GM12878 (cell line): ENCODE measurements around the gene CDKN1C. TPM values are rescaled to one million over a fixed set of nuclear protein-coding genes. Genes with fewer than 3 reads are reported as not detected.

ENCODE experiments used
- ATAC-seq: fragments of 200-7000 bp; cut with Tn5 transposase; 3 replicates; pipeline ENCODE4 v1.9.1; 2020; ENCODE audit warnings: mild to moderate bottlenecking, moderate library complexity
- BruUV-seq: library from RNA; stranded (reverse); fragments of 400-500 nt; replicated peaks from 2 replicates; lab custom pipeline; 2021; lab: Mats Ljungman, UMichigan
- CTCF ChIA-PET: fragments of 300-600 bp; sonication (Branson Sonifier 250); formaldehyde crosslinking; extraction: SDS; loops from one replicate; lab custom pipeline; 2021; ENCODE audit warnings: inconsistent platforms; lab: Yijun Ruan, JAX
- POLR2A ChIA-PET: fragments of 350-600 bp; formaldehyde crosslinking; extraction: SDS; loops from one replicate; lab custom pipeline; 2021; ENCODE audit warnings: inconsistent platforms; lab: Charles Lee
- RAD21 ChIA-PET: fragments of 300-600 bp; sonication (Branson Sonifier 250); formaldehyde crosslinking; loops from one replicate; lab custom pipeline; 2023; ENCODE audit warnings: antibody characterized with exemption; ENCODE audit not compliant: unreplicated experiment; lab: Charles Lee
- SMC1A ChIA-PET: fragments of 300-600 bp; sonication (Branson Sonifier 250); formaldehyde crosslinking; loops from one replicate; lab custom pipeline; 2023; ENCODE audit not compliant: unreplicated experiment, uncharacterized antibody; lab: Charles Lee
- DNase-seq: peaks from one replicate; pipeline ENCODE4 v3.0.0-alpha.2; 2011; ENCODE audit warnings: low read depth, low spot score
- FAIRE-seq: peaks from 3 replicates; lab custom pipeline; 2011; peaks lifted over from hg19 to GRCh38; lab: Jason Lieb, UNC
- H2AFZ ChIP-seq: 2 replicates; pipeline ENCODE4 v1.6.0; 2011; ENCODE audit warnings: low read depth, low read length, control low read depth; ENCODE audit not compliant: control insufficient read depth
- H3K27ac ChIP-seq: 2 replicates; pipeline ENCODE4 v1.5.1; 2011; ENCODE audit warnings: control low read depth; ENCODE audit not compliant: control insufficient read depth, insufficient read depth
- H3K27me3 ChIP-seq, 2 experiments: replicated peaks in 1 of 2; 2 replicates each; pipeline versions ENCODE4 v1.6.0 to v1.6.1; 2011; ENCODE audit warnings: low read length in 1 of 2; ENCODE audit not compliant: control insufficient read depth in 2 of 2, insufficient read depth in 2 of 2
- H3K36me3 ChIP-seq, 2 experiments: 2 replicates each; pipeline ENCODE4 v1.5.1; 2011; ENCODE audit warnings: low read length in 1 of 2; ENCODE audit not compliant: control insufficient read depth in 2 of 2, insufficient read depth in 2 of 2
- H3K4me1 ChIP-seq: 2 replicates; pipeline ENCODE4 v1.6.1; 2011; ENCODE audit warnings: mild to moderate bottlenecking, low read length, moderate library complexity, mixed read lengths; ENCODE audit not compliant: control insufficient read depth, insufficient read depth
- H3K4me2 ChIP-seq: 2 replicates; pipeline ENCODE4 v1.6.0; 2011; ENCODE audit warnings: control low read depth; ENCODE audit not compliant: control insufficient read depth, insufficient read depth
- H3K4me3 ChIP-seq: fragments of 200-600 bp; sonication (generic); 2 replicates; pipeline ENCODE4 v1.5.1; 2016
- H3K79me2 ChIP-seq: 2 replicates; pipeline ENCODE4 v1.6.0; 2011; ENCODE audit warnings: low read length; ENCODE audit not compliant: control insufficient read depth, insufficient read depth
- H3K9ac ChIP-seq: 2 replicates; pipeline ENCODE4 v1.8.0; 2011; ENCODE audit warnings: low read length, control low read depth, mixed read lengths; ENCODE audit not compliant: control insufficient read depth, insufficient read depth
- H3K9me3 ChIP-seq: replicated peaks from 3 replicates; pipeline ENCODE4 v1.5.1; 2011; ENCODE audit warnings: mild to moderate bottlenecking, low read length; ENCODE audit not compliant: control insufficient read depth, insufficient read depth
- H4K20me1 ChIP-seq: 2 replicates; pipeline ENCODE4 v1.6.0; 2011; ENCODE audit not compliant: control insufficient read depth, insufficient read depth
- BACH1 ChIP-seq: fragments of 450-650 bp; IDR thresholded peaks from 2 replicates; pipeline ENCODE4 v1.6.1; 2017; ENCODE audit warnings: mild to moderate bottlenecking, borderline replicate concordance
- BCL11A ChIP-seq: IDR thresholded peaks from 2 replicates; pipeline ENCODE4 v1.6.1; 2011; ENCODE audit warnings: low read depth, low read length
- CHD1 ChIP-seq: IDR thresholded peaks from 2 replicates; pipeline ENCODE4 v1.6.1; 2012; ENCODE audit warnings: low read depth, low read length, improper control_type of control experiment
- DPF2 ChIP-seq: fragments of 450-650 bp; IDR thresholded peaks from 2 replicates; pipeline ENCODE4 v1.6.1; 2017; ENCODE audit warnings: mild to moderate bottlenecking
- E4F1 ChIP-seq: fragments of 450-650 bp; IDR thresholded peaks from 2 replicates; pipeline ENCODE4 v1.6.1; 2018; ENCODE audit warnings: borderline replicate concordance, mild to moderate bottlenecking; ENCODE audit not compliant: partially characterized antibody
- KAT2A ChIP-seq: conservative IDR thresholded peaks from 2 replicates; pipeline ENCODE4 v1.6.1; 2011; ENCODE audit warnings: low read depth, low read length; ENCODE audit not compliant: control insufficient read depth
- LARP7 ChIP-seq: fragments of 450-650 bp; IDR thresholded peaks from 2 replicates; pipeline ENCODE4 v1.6.1; 2017; ENCODE audit warnings: mild to moderate bottlenecking
- RBBP5 ChIP-seq: fragments of 200-600 bp; sonication (generic); conservative IDR thresholded peaks from 2 replicates; pipeline ENCODE4 v1.6.1; 2016
- SMAD1 ChIP-seq: fragments of 450-650 bp; IDR thresholded peaks from 2 replicates; pipeline ENCODE4 v1.6.1; 2018; ENCODE audit warnings: mild to moderate bottlenecking, low read depth; ENCODE audit not compliant: partially characterized antibody
- TCF7 ChIP-seq: IDR thresholded peaks from 2 replicates; pipeline ENCODE4 v1.6.1; 2014; ENCODE audit warnings: antibody characterized with exemption, borderline replicate concordance
- ZNF217 ChIP-seq: fragments of 450-650 bp; IDR thresholded peaks from 2 replicates; pipeline ENCODE4 v1.6.1; 2017; ENCODE audit warnings: antibody characterized with exemption, mild to moderate bottlenecking
- ZNF274 ChIP-seq: IDR thresholded peaks from one replicate; pipeline ENCODE4 v1.8.0; 2011; ENCODE audit not compliant: insufficient read length, insufficient read depth
- ZNF592 ChIP-seq: fragments of 450-650 bp; IDR thresholded peaks from 2 replicates; pipeline ENCODE4 v1.6.1; 2017; ENCODE audit warnings: mild to moderate bottlenecking, moderate library complexity
- WGBS: methylation state at CpG from one replicate; pipeline ENCODE4 v1.1.6; 2016; ENCODE audit warnings: low lambda C conversion rate; ENCODE audit not compliant: insufficient replicate concordance, insufficient coverage; ENCODE audit errors: missing lambda C conversion rate; 5-methylcytosine and 5-hydroxymethylcytosine counted together
- in situ Hi-C: fragments of 300-500 bp; cut with MboI; formaldehyde crosslinking; loops from 9 replicates; pipeline ENCODE4 v1.14.3; 2018; ENCODE audit warnings: mixed read lengths
- intact Hi-C: fragments of 100-400 bp; cut with micrococcal nuclease; formaldehyde crosslinking; loops from one replicate; pipeline ENCODE4 v1.14.2; 2022; ENCODE audit not compliant: unreplicated experiment
- polyA plus RNA-seq, 11 experiments: library from polyadenylated mRNA; depleted of rRNA in 4 of 11; unstranded in 6 of 11; stranded (reverse) in 5 of 11; fragments of >200 nt; fragmentation: Nextera tagmentation in 4 of 11; fragmentation: Illumina TruSeq in 1 of 11; extraction: Ambion mirVana in 4 of 11; extraction: Trizol in 1 of 11; gene quantifications; 1 replicate in 1 of 11; 2 replicates in 10 of 11; pipeline versions ENCODE4 v1.2.1 to v1.2.3, GENCODE V29; 2011 to 2016; ENCODE audit warnings: inconsistent platforms in 2 of 11, missing spikeins in 2 of 11, low read depth in 1 of 11
- total RNA-seq, 4 experiments: library from RNA; depleted of rRNA in 3 of 4; stranded (reverse); fragments of >200 nt in 3 of 4; fragmentation: Illumina TruSeq in 1 of 4; extraction: Trizol in 1 of 4; gene quantifications; 2 replicates each; pipeline versions ENCODE4 v1.2.1 to v1.2.3, GENCODE V29; 2013 to 2021
- TF ChIP-seq, protein P1 (sequence below): fragments of 450-650 bp; IDR thresholded peaks from 2 replicates; pipeline ENCODE4 v1.6.1; 2017; ENCODE audit warnings: mild to moderate bottlenecking, low read depth, inconsistent platforms; ENCODE audit not compliant: poor library complexity, severe bottlenecking

The CDKN1C gene
- total and polyA plus RNA-seq, 10 of the 15 experiments (the other 5 are each of a cell fraction or from before 2014, with no cell fraction given): 0.05 to 0.21 (median 0.14) TPM; not detected in 7

DNA sequence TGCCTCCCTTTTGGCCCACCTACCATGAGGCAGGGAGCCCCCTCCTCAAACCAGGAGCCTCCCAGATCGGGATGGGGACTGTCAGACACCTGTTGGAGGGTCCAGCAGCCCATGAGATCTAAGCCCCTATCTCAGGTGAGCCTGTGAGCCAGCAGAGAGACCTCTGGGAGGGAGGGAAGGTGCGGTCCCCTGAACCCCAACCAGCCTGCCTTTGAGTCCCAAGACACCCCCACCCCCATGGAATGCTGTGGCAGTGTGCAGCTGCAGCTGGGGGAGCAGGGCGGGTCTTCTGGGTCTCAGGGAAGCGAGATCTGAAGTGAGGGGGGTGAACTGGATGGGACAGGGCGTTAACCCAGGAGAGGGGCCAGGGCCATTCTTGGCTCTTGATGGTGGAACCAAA lies 1.4 kb upstream of the CDKN1C start:
- TF ChIP-seq ZNF592 (no peak), SMAD1 (no peak), CHD1 (no peak), LARP7 (no peak), DPF2 (no peak), E4F1 (no peak), BACH1 (no peak), TCF7 (no peak), KAT2A (no peak), BCL11A (no peak), ZNF274 (no peak), RBBP5 (no peak), ZNF217 (no peak)
- TF ChIP-seq, protein P1, sequence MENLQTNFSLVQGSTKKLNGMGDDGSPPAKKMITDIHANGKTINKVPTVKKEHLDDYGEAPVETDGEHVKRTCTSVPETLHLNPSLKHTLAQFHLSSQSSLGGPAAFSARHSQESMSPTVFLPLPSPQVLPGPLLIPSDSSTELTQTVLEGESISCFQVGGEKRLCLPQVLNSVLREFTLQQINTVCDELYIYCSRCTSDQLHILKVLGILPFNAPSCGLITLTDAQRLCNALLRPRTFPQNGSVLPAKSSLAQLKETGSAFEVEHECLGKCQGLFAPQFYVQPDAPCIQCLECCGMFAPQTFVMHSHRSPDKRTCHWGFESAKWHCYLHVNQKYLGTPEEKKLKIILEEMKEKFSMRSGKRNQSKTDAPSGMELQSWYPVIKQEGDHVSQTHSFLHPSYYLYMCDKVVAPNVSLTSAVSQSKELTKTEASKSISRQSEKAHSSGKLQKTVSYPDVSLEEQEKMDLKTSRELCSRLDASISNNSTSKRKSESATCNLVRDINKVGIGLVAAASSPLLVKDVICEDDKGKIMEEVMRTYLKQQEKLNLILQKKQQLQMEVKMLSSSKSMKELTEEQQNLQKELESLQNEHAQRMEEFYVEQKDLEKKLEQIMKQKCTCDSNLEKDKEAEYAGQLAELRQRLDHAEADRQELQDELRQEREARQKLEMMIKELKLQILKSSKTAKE: no peak
- TF ChIP-seq, all 136 proteins: peak for 0
- CTCF ChIA-PET: interaction anchor here (0.9 to 10.2 kb wide), 8 partner anchors 12 to 467 kb away, joined by 3 to 233 read pairs (median 4); partner anchors contain the start of gene PHLDA2
- intact Hi-C loops: no loop called here
- in situ Hi-C loops: loop anchor here (5.0 kb wide), 1 partner anchor 355 kb away; no protein-coding TSS in a partner anchor
- SMC1A ChIA-PET: interaction anchor here (1.5 to 6.9 kb wide), 2 partner anchors 354 to 459 kb away, joined by 3 to 108 read pairs; no protein-coding TSS in a partner anchor
- Histone ChIP-seq H3K4me2 (no peak overlapping the region), H3K4me3 (no peak overlapping the region), H3K36me3 (no peaks in the 10 kb centered on the region), H3K79me2 (no peaks in the 10 kb centered on the region), H3K27me3 (peaks cover 9 to 10% of the 10 kb centered on the region in 2 experiments; a peak in 3 of 4 replicates), H3K9ac (no peak overlapping the region), H3K4me1 (peaks cover 9% of the 10 kb centered on the region), H4K20me1 (no peaks in the 10 kb centered on the region), H3K9me3 (no peaks in the 10 kb centered on the region), H3K27ac (no peak overlapping the region), H2AFZ (no peak overlapping the region)
- no peak for FAIRE-seq
- BruUV-seq: no TSS peak
- POLR2A ChIA-PET: no interaction called here
- WGBS: 57% methylated on average over 5 of the region's 5 CpGs
- RAD21 ChIA-PET: interaction anchor here (1.1 to 8.3 kb wide), 3 partner anchors 15 to 582 kb away, joined by 5 to 151 read pairs (median 7); a partner anchor contains a TSS
- no peak for DNase-seq
- ATAC-seq: no peak
